Measurements from ENCODE around the gene PET117. TPM values are rescaled to one million over a fixed set of nuclear protein-coding genes. Genes with fewer than 3 reads are reported as not detected.

Gene PET117
- total and polyA plus RNA-seq, 4 donors: 3.5 to 10.2 (median 8.7) TPM

DNA sequence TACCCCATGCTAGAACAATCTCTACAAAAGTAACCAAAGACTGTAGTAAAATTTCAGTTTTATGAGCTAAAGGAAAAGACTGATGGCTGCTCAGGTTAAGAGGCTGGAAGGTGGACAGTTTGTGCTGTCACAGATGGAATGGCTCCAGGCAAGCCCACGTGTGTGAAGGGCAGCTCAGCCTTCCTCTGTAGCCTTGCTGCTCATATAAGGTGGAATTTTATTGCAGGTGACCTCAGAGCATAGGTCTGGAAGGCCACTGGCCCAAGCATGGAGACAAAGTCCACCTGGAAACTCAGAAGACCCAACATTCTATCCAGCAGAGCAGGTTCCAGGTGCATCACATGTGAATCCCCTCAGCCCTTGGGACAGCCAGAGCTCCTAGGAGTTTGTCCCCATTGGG is 53.6 kb downstream of the PET117 start:
- H3K36me3 ChIP-seq (ENCODE audit: control insufficient read depth in 4 of 4, insufficient read depth in 3 of 4, low read depth in 1 of 4, low read length in 3 of 4): peaks cover 1 to 20% (median 15%) of the 10 kb centered on the region in 4 donors

More for the DNA sequence above, 53.6 kb downstream of the PET117 start:
- Histone ChIP-seq H3K9ac (ENCODE audit: low read depth in 1 of 2, low read length in 2 of 2) (no peak overlapping the region), H3K4me3 (ENCODE audit: low read depth in 1 of 3, low read length in 3 of 3) (no peak overlapping the region), H3K9me3 (ENCODE audit: control insufficient read depth in 4 of 4, low read length in 3 of 4) (no peaks in the 10 kb centered on the region), H3K27ac (ENCODE audit: low read depth in 1 of 2, low read length in 2 of 2) (no peak overlapping the region), H3K27me3 (ENCODE audit: control insufficient read depth in 4 of 4, insufficient read depth in 4 of 4, low read length in 3 of 4) (no peaks in the 10 kb centered on the region), H3K4me1 (ENCODE audit: control insufficient read depth in 4 of 4, insufficient read depth in 4 of 4, low read length in 3 of 4) (no peaks in the 10 kb centered on the region)
- TF ChIP-seq HNF4G (IDR thresholded peaks at IDR 0.05) (no peak), FOXA1 (IDR thresholded peaks at IDR 0.05) (no peak), RAD21 (IDR thresholded peaks at IDR 0.05) (no peak), EGR1 (IDR thresholded peaks at IDR 0.05; ENCODE audit: low read depth in 2 of 2) (no peak), TAF1 (conservative IDR thresholded peaks at IDR 0.05) (no peak), NR2F2 (IDR thresholded peaks at IDR 0.05) (no peak), HNF4A (conservative IDR thresholded peaks at IDR 0.05) (no peak), GABPA (IDR thresholded peaks at IDR 0.05 in 1 of 2, conservative IDR thresholded peaks at IDR 0.05 in 1 of 2) (no peak)
- TF ChIP-seq, protein P1, sequence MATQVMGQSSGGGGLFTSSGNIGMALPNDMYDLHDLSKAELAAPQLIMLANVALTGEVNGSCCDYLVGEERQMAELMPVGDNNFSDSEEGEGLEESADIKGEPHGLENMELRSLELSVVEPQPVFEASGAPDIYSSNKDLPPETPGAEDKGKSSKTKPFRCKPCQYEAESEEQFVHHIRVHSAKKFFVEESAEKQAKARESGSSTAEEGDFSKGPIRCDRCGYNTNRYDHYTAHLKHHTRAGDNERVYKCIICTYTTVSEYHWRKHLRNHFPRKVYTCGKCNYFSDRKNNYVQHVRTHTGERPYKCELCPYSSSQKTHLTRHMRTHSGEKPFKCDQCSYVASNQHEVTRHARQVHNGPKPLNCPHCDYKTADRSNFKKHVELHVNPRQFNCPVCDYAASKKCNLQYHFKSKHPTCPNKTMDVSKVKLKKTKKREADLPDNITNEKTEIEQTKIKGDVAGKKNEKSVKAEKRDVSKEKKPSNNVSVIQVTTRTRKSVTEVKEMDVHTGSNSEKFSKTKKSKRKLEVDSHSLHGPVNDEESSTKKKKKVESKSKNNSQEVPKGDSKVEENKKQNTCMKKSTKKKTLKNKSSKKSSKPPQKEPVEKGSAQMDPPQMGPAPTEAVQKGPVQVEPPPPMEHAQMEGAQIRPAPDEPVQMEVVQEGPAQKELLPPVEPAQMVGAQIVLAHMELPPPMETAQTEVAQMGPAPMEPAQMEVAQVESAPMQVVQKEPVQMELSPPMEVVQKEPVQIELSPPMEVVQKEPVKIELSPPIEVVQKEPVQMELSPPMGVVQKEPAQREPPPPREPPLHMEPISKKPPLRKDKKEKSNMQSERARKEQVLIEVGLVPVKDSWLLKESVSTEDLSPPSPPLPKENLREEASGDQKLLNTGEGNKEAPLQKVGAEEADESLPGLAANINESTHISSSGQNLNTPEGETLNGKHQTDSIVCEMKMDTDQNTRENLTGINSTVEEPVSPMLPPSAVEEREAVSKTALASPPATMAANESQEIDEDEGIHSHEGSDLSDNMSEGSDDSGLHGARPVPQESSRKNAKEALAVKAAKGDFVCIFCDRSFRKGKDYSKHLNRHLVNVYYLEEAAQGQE (IDR thresholded peaks at IDR 0.05): no peak
- TF ChIP-seq, protein P2, sequence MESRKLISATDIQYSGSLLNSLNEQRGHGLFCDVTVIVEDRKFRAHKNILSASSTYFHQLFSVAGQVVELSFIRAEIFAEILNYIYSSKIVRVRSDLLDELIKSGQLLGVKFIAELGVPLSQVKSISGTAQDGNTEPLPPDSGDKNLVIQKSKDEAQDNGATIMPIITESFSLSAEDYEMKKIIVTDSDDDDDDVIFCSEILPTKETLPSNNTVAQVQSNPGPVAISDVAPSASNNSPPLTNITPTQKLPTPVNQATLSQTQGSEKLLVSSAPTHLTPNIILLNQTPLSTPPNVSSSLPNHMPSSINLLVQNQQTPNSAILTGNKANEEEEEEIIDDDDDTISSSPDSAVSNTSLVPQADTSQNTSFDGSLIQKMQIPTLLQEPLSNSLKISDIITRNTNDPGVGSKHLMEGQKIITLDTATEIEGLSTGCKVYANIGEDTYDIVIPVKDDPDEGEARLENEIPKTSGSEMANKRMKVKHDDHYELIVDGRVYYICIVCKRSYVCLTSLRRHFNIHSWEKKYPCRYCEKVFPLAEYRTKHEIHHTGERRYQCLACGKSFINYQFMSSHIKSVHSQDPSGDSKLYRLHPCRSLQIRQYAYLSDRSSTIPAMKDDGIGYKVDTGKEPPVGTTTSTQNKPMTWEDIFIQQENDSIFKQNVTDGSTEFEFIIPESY (IDR thresholded peaks at IDR 0.05): no peak
- TF ChIP-seq, protein P3, sequence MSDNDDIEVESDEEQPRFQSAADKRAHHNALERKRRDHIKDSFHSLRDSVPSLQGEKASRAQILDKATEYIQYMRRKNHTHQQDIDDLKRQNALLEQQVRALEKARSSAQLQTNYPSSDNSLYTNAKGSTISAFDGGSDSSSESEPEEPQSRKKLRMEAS (IDR thresholded peaks at IDR 0.05): no peak
- TF ChIP-seq, protein P4, sequence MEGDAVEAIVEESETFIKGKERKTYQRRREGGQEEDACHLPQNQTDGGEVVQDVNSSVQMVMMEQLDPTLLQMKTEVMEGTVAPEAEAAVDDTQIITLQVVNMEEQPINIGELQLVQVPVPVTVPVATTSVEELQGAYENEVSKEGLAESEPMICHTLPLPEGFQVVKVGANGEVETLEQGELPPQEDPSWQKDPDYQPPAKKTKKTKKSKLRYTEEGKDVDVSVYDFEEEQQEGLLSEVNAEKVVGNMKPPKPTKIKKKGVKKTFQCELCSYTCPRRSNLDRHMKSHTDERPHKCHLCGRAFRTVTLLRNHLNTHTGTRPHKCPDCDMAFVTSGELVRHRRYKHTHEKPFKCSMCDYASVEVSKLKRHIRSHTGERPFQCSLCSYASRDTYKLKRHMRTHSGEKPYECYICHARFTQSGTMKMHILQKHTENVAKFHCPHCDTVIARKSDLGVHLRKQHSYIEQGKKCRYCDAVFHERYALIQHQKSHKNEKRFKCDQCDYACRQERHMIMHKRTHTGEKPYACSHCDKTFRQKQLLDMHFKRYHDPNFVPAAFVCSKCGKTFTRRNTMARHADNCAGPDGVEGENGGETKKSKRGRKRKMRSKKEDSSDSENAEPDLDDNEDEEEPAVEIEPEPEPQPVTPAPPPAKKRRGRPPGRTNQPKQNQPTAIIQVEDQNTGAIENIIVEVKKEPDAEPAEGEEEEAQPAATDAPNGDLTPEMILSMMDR (IDR thresholded peaks at IDR 0.05; ENCODE audit: low read depth, low read length, missing input control): no peak
- no peak for DNase-seq (ENCODE audit: low spot score)
- 52% methylated on average over 1 of the region's 1 CpG for WGBS

Small RNA genes lying within 50 kb of the gene (small RNA-seq; reads per million reads assigned to genes)
- gene RF00019 (not detected), gene RNU7-137P (not detected)

Other genes with a start within 250 kb of the PET117 start
- gene SNX5, start 169.1 kb upstream of the PET117 start, total RNA-seq: 10 to 100 TPM; 51.6 to 77.8 TPM
- 10 to 100 TPM; 32.8 to 40.8 TPM for gene SNX5, start 169.1 kb upstream of the PET117 start, polyA plus RNA-seq
- 10 to 100 TPM in 1 of 2 donors, 1 to 10 TPM in 1; 5.9 to 26.8 TPM for gene MGME1, start 168.8 kb upstream of the PET117 start, total RNA-seq
- gene MGME1, start 168.8 kb upstream of the PET117 start, polyA plus RNA-seq: 1 to 10 TPM; 4.2 to 7.5 TPM
- gene OVOL2, start 79.9 kb upstream of the PET117 start, total RNA-seq: under 1 TPM in 1 of 2 donors, not detected in 1; 0.17 TPM
- gene OVOL2, start 79.9 kb upstream of the PET117 start, polyA plus RNA-seq: under 1 TPM in 1 of 2 donors, not detected in 1; 0.13 TPM
- 10 to 100 TPM in 1 of 2 donors, 1 to 10 TPM in 1; 5.5 to 10.2 TPM for gene KAT14, start within 50 bp of the PET117 start, total RNA-seq
- 1 to 10 TPM; 6.1 to 6.4 TPM for gene KAT14, start within 50 bp of the PET117 start, polyA plus RNA-seq
- gene ZNF133, start 150.7 kb downstream of the PET117 start, total RNA-seq: 1 to 10 TPM; 8.4 to 9.5 TPM
- gene ZNF133, start 150.7 kb downstream of the PET117 start, polyA plus RNA-seq: 1 to 10 TPM; 3.4 to 3.6 TPM

Data from liver (tissue), 10 donors.